HL-60 (cell line): ENCODE results near the gene TYK2.

Experiments used
- CTCF ChIP-seq: IDR thresholded peaks from one replicate; pipeline ENCODE4 v1.5.1; 2011; ENCODE audit warnings: low read length, control low read depth, inconsistent platforms; ENCODE audit not compliant: insufficient read depth
- POLR2AphosphoS5 ChIP-seq: IDR thresholded peaks from 2 replicates; pipeline ENCODE4 v1.6.1; 2012; ENCODE audit warnings: low read depth

GRCh38 chr19:10306327-10306726 lies 74.0 kb downstream of the TYK2 start:
- no peak for TF ChIP-seq CTCF
- no peak for TF ChIP-seq POLR2AphosphoS5
